Panc1 (cell line): ENCODE data around the gene AFF3. TPM values are rescaled to one million over a fixed set of nuclear protein-coding genes. Genes with fewer than 3 reads are reported as not detected.

Experiments used
- ATAC-seq: fragments of 200-7000 bp; cut with Tn5 transposase; 2 replicates; pipeline ENCODE4 v1.9.1; 2020; ENCODE audit warnings: mild to moderate bottlenecking, moderate library complexity
- BruUV-seq: library from RNA; stranded (reverse); fragments of 400-500 nt; replicated peaks from 2 replicates; lab custom pipeline; 2021; lab: Mats Ljungman, UMichigan
- CTCF ChIA-PET: fragments of 300-600 bp; sonication (Branson Sonifier 250); formaldehyde crosslinking; loops from one replicate; lab custom pipeline; 2022; ENCODE audit warnings: antibody characterized with exemption; lab: Charles Lee
- POLR2A ChIA-PET: fragments of 300-600 bp; sonication (Branson Sonifier 250); formaldehyde crosslinking; loops from one replicate; lab custom pipeline; 2022; ENCODE audit warnings: antibody characterized with exemption; lab: Charles Lee
- DNase-seq: peaks from one replicate; pipeline ENCODE4 v3.0.0-alpha.2; 2010; ENCODE audit warnings: low read depth, low spot score
- H3K27ac ChIP-seq: 2 replicates; pipeline ENCODE4 v1.5.1; 2011; ENCODE audit warnings: mild to moderate bottlenecking, low read length, inconsistent platforms
- H3K27me3 ChIP-seq: fragments of 200-500 bp; sonication (Bioruptor generic); 2 replicates; pipeline ENCODE4 v1.6.0; 2014; ENCODE audit warnings: low read length, inconsistent platforms; ENCODE audit not compliant: control insufficient read depth, insufficient read depth
- H3K36me3 ChIP-seq: fragments of 200-500 bp; sonication (Bioruptor generic); 2 replicates; pipeline ENCODE4 v1.5.1; 2014; ENCODE audit warnings: inconsistent platforms, mild to moderate bottlenecking, low read length, moderate library complexity; ENCODE audit not compliant: control insufficient read depth, insufficient read depth
- H3K4me1 ChIP-seq: 2 replicates; pipeline ENCODE4 v1.5.1; 2011; ENCODE audit warnings: inconsistent platforms, mild to moderate bottlenecking, low read length, moderate library complexity; ENCODE audit not compliant: control insufficient read depth, insufficient read depth
- H3K4me3 ChIP-seq, 2 experiments: 2 replicates each; pipeline ENCODE4 v1.5.1; 2011 to 2012; ENCODE audit warnings: low read depth in 2 of 2, low read length in 2 of 2, mild to moderate bottlenecking in 2 of 2, inconsistent platforms in 1 of 2, moderate library complexity in 1 of 2
- H3K9me3 ChIP-seq: fragments of 200-500 bp; sonication (Bioruptor generic); 2 replicates; pipeline ENCODE4 v1.5.1; 2014; ENCODE audit warnings: low read depth, mild to moderate bottlenecking, inconsistent platforms, low read length, moderate library complexity; ENCODE audit not compliant: control insufficient read depth, insufficient read depth
- POLR2AphosphoS5 ChIP-seq: IDR thresholded peaks from 2 replicates; pipeline ENCODE4 v1.6.1; 2012; ENCODE audit warnings: mild to moderate bottlenecking, low read depth, low read length, moderate library complexity
- REST ChIP-seq, 2 experiments: IDR thresholded peaks; 2 replicates each; pipeline ENCODE4 v1.6.1; 2011 to 2012; ENCODE audit warnings: low read depth in 2 of 2, control low read depth in 1 of 2, low read length in 1 of 2, mild to moderate bottlenecking in 1 of 2, moderate library complexity in 1 of 2; ENCODE audit not compliant: insufficient read depth in 1 of 2
- SIN3A ChIP-seq: IDR thresholded peaks from 2 replicates; pipeline ENCODE4 v1.6.1; 2012; ENCODE audit warnings: low read depth, mild to moderate bottlenecking, low read length, moderate library complexity, borderline replicate concordance; ENCODE audit not compliant: insufficient read depth
- TCF7L2 ChIP-seq: IDR thresholded peaks from 2 replicates; pipeline ENCODE4 v1.6.1; 2011; ENCODE audit warnings: mild to moderate bottlenecking, low read depth, low read length, inconsistent platforms
- in situ Hi-C: cut with HindIII; loops from 2 replicates; pipeline ENCODE4 v1.10.0; 2016; ENCODE audit warnings: low sequenced_read_pairs, low pct_unique_long_range_greater_than_20kb
- intact Hi-C: fragments of 100-400 bp; cut with micrococcal nuclease; formaldehyde crosslinking; loops from one replicate; pipeline ENCODE4 v1.10.0; 2022; ENCODE audit not compliant: unreplicated experiment
- total RNA-seq: library from RNA; stranded (reverse); gene quantifications from one replicate; pipeline ENCODE4 v1.2.1, GENCODE V29; 2021; ENCODE audit not compliant: unreplicated experiment
- TF ChIP-seq, protein P1 (sequence below): fragments of 450-650 bp; IDR thresholded peaks from 2 replicates; pipeline ENCODE4 v1.5.1; 2017; ENCODE audit warnings: mild to moderate bottlenecking

AFF3 gene
- total RNA-seq, 1 experiment from 2014 or later: 2.2 TPM

DNA sequence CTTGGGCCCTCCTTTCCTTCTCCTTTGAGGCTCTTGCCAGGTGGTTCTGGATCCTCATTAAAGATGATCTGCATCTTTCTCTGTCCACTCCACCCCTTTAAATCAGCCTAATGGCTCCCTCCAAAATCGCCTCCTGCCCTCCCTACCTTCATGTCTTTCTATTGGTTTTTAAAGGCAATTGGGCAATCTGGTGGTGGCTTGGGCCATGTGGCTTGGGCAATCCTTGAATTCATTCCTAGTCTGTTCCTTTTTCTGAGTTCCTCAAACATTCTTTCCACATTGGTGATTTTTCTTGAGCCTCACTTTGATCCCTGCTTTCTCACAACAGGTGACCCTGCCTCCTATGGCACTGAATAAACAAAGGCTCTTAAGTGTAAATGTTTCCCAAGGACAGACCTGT, 386.3 kb downstream of the AFF3 start:
- Histone ChIP-seq H3K9me3 (no peaks in the 10 kb centered on the region), H3K4me1 (no peaks in the 10 kb centered on the region), H3K36me3 (no peaks in the 10 kb centered on the region), H3K27me3 (0 out of 2 replicates have a peak, but pooled peaks cover 4% of the 10 kb centered on the region), H3K4me3 (no peak overlapping the region), H3K27ac (no peak overlapping the region)
- no TSS peak for BruUV-seq
- POLR2A ChIA-PET: no interaction called here
- CTCF ChIA-PET: no interaction called here
- ATAC-seq (no peak), DNase-seq (no peak)
- in situ Hi-C loops (no loop called here), intact Hi-C loops (no loop called here)
- TF ChIP-seq SIN3A (no peak), POLR2AphosphoS5 (no peak), TCF7L2 (no peak), REST (IDR thresholded peaks at IDR 0.05; ENCODE audit: insufficient read depth in 1 of 2, low read depth in 2 of 2, low read length in 1 of 2) (no peak)
- TF ChIP-seq, protein P1, sequence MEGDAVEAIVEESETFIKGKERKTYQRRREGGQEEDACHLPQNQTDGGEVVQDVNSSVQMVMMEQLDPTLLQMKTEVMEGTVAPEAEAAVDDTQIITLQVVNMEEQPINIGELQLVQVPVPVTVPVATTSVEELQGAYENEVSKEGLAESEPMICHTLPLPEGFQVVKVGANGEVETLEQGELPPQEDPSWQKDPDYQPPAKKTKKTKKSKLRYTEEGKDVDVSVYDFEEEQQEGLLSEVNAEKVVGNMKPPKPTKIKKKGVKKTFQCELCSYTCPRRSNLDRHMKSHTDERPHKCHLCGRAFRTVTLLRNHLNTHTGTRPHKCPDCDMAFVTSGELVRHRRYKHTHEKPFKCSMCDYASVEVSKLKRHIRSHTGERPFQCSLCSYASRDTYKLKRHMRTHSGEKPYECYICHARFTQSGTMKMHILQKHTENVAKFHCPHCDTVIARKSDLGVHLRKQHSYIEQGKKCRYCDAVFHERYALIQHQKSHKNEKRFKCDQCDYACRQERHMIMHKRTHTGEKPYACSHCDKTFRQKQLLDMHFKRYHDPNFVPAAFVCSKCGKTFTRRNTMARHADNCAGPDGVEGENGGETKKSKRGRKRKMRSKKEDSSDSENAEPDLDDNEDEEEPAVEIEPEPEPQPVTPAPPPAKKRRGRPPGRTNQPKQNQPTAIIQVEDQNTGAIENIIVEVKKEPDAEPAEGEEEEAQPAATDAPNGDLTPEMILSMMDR: no peak

DNA sequence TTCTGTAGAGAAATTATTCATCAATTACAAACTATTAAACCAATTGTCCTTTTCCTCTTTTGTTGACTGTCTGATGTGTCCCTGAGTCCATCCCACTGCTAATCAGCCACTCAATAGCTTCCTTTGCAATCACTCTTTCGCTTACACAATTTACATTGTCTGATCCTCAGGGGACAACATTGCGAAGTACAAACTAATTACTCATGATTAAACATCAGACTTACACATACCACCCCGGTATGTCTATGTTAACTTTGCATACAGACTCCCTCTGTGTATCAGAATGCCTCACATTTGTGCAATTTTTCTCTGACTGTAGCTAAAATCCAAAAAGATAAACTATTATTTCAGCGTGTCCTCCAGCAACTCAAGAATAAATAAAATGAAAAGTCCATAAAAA, 388.2 kb downstream of the AFF3 start:
- DNase-seq: no peak
- Histone ChIP-seq H3K36me3 (no peaks in the 10 kb centered on the region), H3K4me1 (no peaks in the 10 kb centered on the region), H3K27me3 (peaks cover 2% of the 10 kb centered on the region; the same call in 1 of the 2 replicates), H3K4me3 (no peak overlapping the region), H3K9me3 (no peaks in the 10 kb centered on the region), H3K27ac (no peak overlapping the region)
- POLR2A ChIA-PET: interaction anchor here (0.6 kb wide), 1 partner anchor 17 kb away, joined by 3 read pairs; no protein-coding TSS in a partner anchor
- TF ChIP-seq SIN3A: no peak
- TF ChIP-seq TCF7L2: no peak
- TF ChIP-seq REST (IDR thresholded peaks at IDR 0.05; ENCODE audit: insufficient read depth in 1 of 2, low read depth in 2 of 2, low read length in 1 of 2): no peak
- no peak for TF ChIP-seq POLR2AphosphoS5
- TF ChIP-seq, protein P1: no peak
- BruUV-seq: no TSS peak
- CTCF ChIA-PET: no interaction called here
- ATAC-seq: no peak
- in situ Hi-C loops (no loop called here), intact Hi-C loops (no loop called here)
